ENCODE measurements around the gene ZNF664. TPM values are rescaled to one million over a fixed set of nuclear protein-coding genes. Genes with fewer than 3 reads are reported as not detected.
"Not testable (repeated sequence)": the region's sequence is repeated elsewhere in the genome, so short reads cannot be mapped to it uniquely, and the experiment has no call there.

ZNF664 gene
- polyA plus RNA-seq, 1 experiment, result 66.6 TPM

GRCh38 chr12:123945287-123946151 is 27.5 kb upstream of the ZNF664 start:
- ChIA-PET POLR2A (no interaction called here), CTCF (no interaction called here)

GRCh38 chr12:123946152-123946515 is 26.9 kb upstream of the ZNF664 start:
- TF ChIP-seq CTCF (IDR thresholded peaks at IDR 0.05; ENCODE audit: low read depth, low read length), result no peak
- H3K9me3 ChIP-seq (ENCODE audit: control insufficient read depth, insufficient read depth, low read length), result peaks cover 21% of the 10 kb centered on the region
- ChIA-PET POLR2A (no interaction called here), CTCF (no interaction called here)
- no peaks in the 10 kb centered on the region for H3K27me3 ChIP-seq (ENCODE audit: control insufficient read depth, insufficient read depth, low read length)
- no peak overlapping the region for H3K27ac ChIP-seq (ENCODE audit: low read depth, low read length)
- DNase-seq (ENCODE audit: low read depth, low spot score), result no peak
- no peak overlapping the region for H3K4me3 ChIP-seq (ENCODE audit: low read depth, low read length)

More at GRCh38 chr12:123945287-123946151, 27.5 kb upstream of the ZNF664 start:
- TF ChIP-seq CTCF (IDR thresholded peaks at IDR 0.05; ENCODE audit: low read depth, low read length), result no peak
- no peak overlapping the region for H3K4me3 ChIP-seq (ENCODE audit: low read depth, low read length)
- H3K27ac ChIP-seq (ENCODE audit: low read depth, low read length), result no peak overlapping the region
- H3K27me3 ChIP-seq (ENCODE audit: control insufficient read depth, insufficient read depth, low read length), result no peaks in the 10 kb centered on the region
- H3K9me3 ChIP-seq (ENCODE audit: control insufficient read depth, insufficient read depth, low read length), result peaks cover 23% of the 10 kb centered on the region
- no peak for DNase-seq (ENCODE audit: low read depth, low spot score)

GRCh38 chr12:123946516-123947505 is 26.2 kb upstream of the ZNF664 start:
- H3K27ac ChIP-seq (ENCODE audit: low read depth, low read length); DNase-seq (ENCODE audit: low read depth, low spot score); H3K4me3 ChIP-seq (ENCODE audit: low read depth, low read length); H3K27me3 ChIP-seq (ENCODE audit: control insufficient read depth, insufficient read depth, low read length); POLR2A ChIA-PET; CTCF ChIA-PET: not testable (repeated sequence)
- H3K9me3 ChIP-seq (ENCODE audit: control insufficient read depth, insufficient read depth, low read length), result peaks cover 14% of the 10 kb centered on the region

- DNase-seq (ENCODE audit: low read depth, low spot score); POLR2A ChIA-PET; H3K27me3 ChIP-seq (ENCODE audit: control insufficient read depth, insufficient read depth, low read length); H3K4me3 ChIP-seq (ENCODE audit: low read depth, low read length); H3K9me3 ChIP-seq (ENCODE audit: control insufficient read depth, insufficient read depth, low read length); H3K27ac ChIP-seq (ENCODE audit: low read depth, low read length); CTCF ChIA-PET: not testable (repeated sequence)
Measured at GRCh38 chr12:123947531-123947930, 25.5 kb upstream of the ZNF664 start.

GRCh38 chr12:123948401-123948795 is 24.6 kb upstream of the ZNF664 start:
- no peak for TF ChIP-seq CTCF (IDR thresholded peaks at IDR 0.05; ENCODE audit: low read depth, low read length)
- Histone ChIP-seq H3K4me3 (ENCODE audit: low read depth, low read length) (no peak overlapping the region), H3K27ac (ENCODE audit: low read depth, low read length) (no peak overlapping the region), H3K27me3 (ENCODE audit: control insufficient read depth, insufficient read depth, low read length) (no peaks in the 10 kb centered on the region), H3K9me3 (ENCODE audit: control insufficient read depth, insufficient read depth, low read length) (peaks cover 6% of the 10 kb centered on the region; the same call in 1 of the 2 replicates)
- no peak for DNase-seq (ENCODE audit: low read depth, low spot score)
- POLR2A ChIA-PET, result no interaction called here
- CTCF ChIA-PET, result no interaction called here

Data from AG04450 (cell line).